PFSK-1 (cell line): ENCODE results near the gene FOXO3.

Experiments
- POLR2AphosphoS5 ChIP-seq: IDR thresholded peaks from 2 replicates; pipeline ENCODE4 v1.6.1; 2012; ENCODE audit warnings: low read depth, mild to moderate bottlenecking, control low read depth, low read length, moderate library complexity
- REST ChIP-seq, 2 experiments: IDR thresholded peaks; 2 replicates each; pipeline versions ENCODE4 v1.6.1 to v1.8.0; 2011 to 2012; ENCODE audit warnings: low read depth in 2 of 2, low read length in 2 of 2, control low read depth in 1 of 2, inconsistent platforms in 1 of 2, mild to moderate bottlenecking in 1 of 2, moderate library complexity in 1 of 2; ENCODE audit not compliant: insufficient read depth in 1 of 2
- SIN3A ChIP-seq: IDR thresholded peaks from 2 replicates; pipeline ENCODE4 v1.6.1; 2012; ENCODE audit warnings: mild to moderate bottlenecking, low read length, moderate library complexity, borderline replicate concordance; ENCODE audit not compliant: insufficient read depth
- TAF1 ChIP-seq: IDR thresholded peaks from 2 replicates; pipeline ENCODE4 v1.6.1; 2012; ENCODE audit warnings: low read length, control low read depth, borderline replicate concordance; ENCODE audit not compliant: insufficient read depth

GRCh38 chr6:108721286-108721685 lies 160.6 kb downstream of the FOXO3 start:
- TF ChIP-seq POLR2AphosphoS5: no peak
- TF ChIP-seq SIN3A: no peak
- no peak for TF ChIP-seq TAF1
- no peak for TF ChIP-seq REST (IDR thresholded peaks at IDR 0.05; ENCODE audit: insufficient read depth in 1 of 2, low read depth in 2 of 2, low read length in 2 of 2)
